Stimulated activated effector memory CD8-positive, alpha-beta T cell treated with anti-CD3 and anti-CD28 coated beads, Interleukin-12 subunit alpha, Interleukin-12 subunit beta, amount 100 ng/mL, for 72 hours (primary cell): Measurements from ENCODE around the gene ANGPTL2.

Source experiments
- ATAC-seq: fragments of 150-1000 bp; cut with Tn5 transposase; 2 replicates; pipeline ENCODE4 v1.10.0; 2021
- DNase-seq, 2 donors: peaks; one replicate each; pipeline ENCODE4 v3.0.0; 2021 to 2022; ENCODE audit warnings: low spot score in 2 of 2
- H3K27ac Mint-ChIP-seq: one replicate; pipeline ENCODE4 v1.8.0; 2022; ENCODE audit warnings: mild to moderate bottlenecking, mixed read lengths
- H3K36me3 Mint-ChIP-seq: one replicate; pipeline ENCODE4 v1.8.0; 2022; ENCODE audit warnings: mild to moderate bottlenecking, mixed read lengths
- H3K4me1 Mint-ChIP-seq: one replicate; pipeline ENCODE4 v1.8.0; 2022; ENCODE audit warnings: mixed read lengths
- H3K4me3 Mint-ChIP-seq: one replicate; pipeline ENCODE4 v1.8.0; 2022; ENCODE audit warnings: mild to moderate bottlenecking, mixed read lengths
- H3K9me3 Mint-ChIP-seq: one replicate; pipeline ENCODE4 v1.8.0; 2022; ENCODE audit warnings: mixed read lengths

Gene ANGPTL2

DNA sequence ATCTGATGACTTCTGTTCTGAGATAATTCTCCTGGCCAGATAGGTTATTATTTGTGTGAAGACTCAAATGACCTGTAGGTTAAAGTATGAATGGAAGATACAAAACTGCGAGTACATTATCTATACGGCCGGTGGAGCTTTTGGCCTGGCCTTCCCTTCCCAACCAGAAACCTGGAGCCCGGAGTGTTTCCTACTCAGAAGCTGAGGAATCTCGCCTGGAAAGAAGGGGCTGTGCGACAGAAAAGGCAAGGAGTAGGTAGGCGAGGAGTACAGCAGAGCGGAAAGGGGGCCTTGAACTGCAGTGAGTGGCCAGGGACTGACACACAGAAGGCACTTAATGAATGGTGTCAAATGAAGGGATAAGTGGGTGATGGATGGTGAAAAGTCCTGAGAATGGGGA lies 34.6 kb downstream of the ANGPTL2 start:
- ATAC-seq, result no peak
- Mint-ChIP-seq H3K36me3 (no peaks in the 10 kb centered on the region), H3K9me3 (no peaks in the 10 kb centered on the region)

DNA sequence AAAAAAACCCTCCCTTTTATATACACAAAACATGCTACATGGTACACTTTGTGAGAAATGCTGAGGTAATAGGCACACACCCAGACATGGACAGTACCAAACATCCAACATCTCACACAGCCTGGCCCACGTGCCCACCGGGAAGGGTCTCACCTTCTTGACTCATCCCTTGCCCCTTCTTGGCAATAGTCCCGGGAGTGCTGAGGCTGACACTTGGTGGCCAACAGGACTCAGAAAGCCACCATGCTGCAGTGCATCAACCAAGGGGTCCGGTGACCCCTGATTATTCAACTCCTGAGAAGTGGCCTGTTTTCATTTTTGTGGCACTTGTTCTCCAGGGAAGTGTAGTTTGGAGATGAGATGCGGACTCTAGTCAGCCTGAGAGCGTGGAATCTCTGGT lies 35.0 kb downstream of the ANGPTL2 start:
- Mint-ChIP-seq H3K4me3 (no peak overlapping the region), H3K9me3 (no peaks in the 10 kb centered on the region), H3K27ac (no peak overlapping the region), H3K36me3 (no peaks in the 10 kb centered on the region), H3K4me1 (peaks cover 14% of the 10 kb centered on the region)
- no peak for DNase-seq
- ATAC-seq, result no peak

More for the DNA sequence above, 34.6 kb downstream of the ANGPTL2 start:
- Mint-ChIP-seq H3K4me3 (no peak overlapping the region), H3K27ac (no peak overlapping the region), H3K4me1 (peaks cover 16% of the 10 kb centered on the region)
- no peak for DNase-seq

DNA sequence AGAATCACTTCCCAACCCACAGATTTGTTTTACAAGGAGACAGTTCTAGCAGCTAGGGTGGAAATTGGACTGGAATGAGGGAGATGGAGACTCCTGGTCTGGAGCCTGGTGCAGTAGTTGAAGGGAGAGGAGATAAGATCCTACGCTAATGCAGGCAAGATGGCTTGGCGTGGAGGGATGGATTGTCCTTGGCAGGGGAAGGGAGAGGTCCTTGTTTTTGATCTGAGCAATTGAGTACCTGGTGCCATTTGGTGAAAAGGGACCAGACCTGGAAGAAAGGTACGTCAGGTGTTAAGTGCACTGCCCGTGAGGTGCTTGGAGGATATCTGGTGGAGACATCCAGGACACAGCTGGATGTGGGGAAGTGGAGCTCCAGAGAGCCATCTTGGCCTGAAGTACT lies 35.7 kb downstream of the ANGPTL2 start:
- peaks cover 7% of the 10 kb centered on the region for H3K4me1 Mint-ChIP-seq
- H3K9me3 Mint-ChIP-seq, result no peaks in the 10 kb centered on the region
- ATAC-seq (no peak), DNase-seq (no peak)
- H3K27ac Mint-ChIP-seq, result no peak overlapping the region
- no peak overlapping the region for H3K4me3 Mint-ChIP-seq
- H3K36me3 Mint-ChIP-seq, result no peaks in the 10 kb centered on the region

DNA sequence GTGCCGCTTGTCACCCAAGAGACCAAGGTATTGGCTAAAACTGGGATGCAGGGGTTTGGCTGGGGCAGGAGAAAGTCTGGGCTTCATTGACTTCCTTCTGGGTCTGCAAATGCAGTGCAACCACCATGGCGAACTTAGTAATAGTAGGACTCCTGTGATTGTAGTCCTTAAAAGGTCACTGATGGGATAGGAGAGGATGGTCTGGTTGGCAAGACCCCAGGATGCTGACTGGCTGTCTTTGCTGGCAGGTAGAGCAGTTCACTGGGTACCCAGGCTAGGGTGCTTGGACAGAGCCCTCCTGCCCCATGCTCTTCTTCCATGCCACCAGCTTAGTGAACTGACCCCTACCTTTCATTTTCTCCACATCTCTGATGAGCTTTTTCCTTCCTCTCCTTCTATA lies 37.2 kb downstream of the ANGPTL2 start:
- Mint-ChIP-seq H3K4me3 (no peak overlapping the region), H3K27ac (no peak overlapping the region), H3K4me1 (peaks cover 4% of the 10 kb centered on the region), H3K36me3 (no peaks in the 10 kb centered on the region), H3K9me3 (no peaks in the 10 kb centered on the region)
- DNase-seq (no peak), ATAC-seq (no peak)

DNA sequence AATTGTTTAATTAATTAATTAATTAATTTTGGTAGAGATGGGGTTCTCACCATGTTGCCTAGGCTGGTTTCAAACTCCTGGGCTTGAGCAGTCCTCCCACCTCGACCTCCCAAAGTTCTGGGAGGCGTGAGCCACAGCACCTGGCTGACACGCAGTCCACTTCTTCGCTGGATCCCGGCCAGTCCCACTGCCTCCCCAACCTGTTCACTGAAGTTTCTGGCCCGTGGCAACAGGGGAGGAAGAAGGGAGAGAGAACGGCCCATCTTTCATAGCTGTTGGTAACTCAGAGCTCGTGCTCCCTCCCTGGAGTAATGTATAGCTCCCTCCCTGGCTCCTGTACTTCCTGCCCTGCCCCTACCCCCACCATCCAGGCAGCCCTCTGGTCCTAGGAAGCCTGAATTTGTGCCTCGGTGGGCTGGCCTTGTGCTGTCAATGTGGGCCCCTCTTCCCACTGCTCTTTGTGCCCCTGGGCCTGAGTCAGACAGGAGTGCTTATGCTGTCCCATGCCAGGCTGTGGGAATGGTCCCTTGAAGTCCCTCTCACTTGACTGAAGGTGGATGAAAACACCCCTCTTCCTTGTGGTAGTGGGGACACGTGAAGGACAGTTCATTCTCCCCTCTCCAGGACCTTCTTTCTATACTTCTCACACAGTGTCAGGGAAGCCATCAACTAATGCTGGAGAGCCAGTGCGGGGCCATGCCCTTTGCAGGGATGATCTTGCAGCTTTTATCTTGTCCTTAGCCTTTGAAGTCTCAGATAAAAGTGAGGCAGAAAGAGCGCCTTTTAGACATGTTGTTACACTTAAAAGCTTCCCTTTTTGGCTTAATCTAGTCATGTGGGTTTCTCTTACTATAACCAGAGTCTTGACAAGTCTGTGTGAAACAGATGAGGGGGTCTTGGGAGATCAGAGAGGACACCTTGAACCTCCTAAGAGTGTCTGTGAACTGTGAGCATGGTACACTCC lies 38.1 kb downstream of the ANGPTL2 start:
- ATAC-seq (no peak), DNase-seq (no peak)
- Mint-ChIP-seq H3K36me3 (no peaks in the 10 kb centered on the region), H3K4me3 (no peak overlapping the region), H3K4me1 (peaks cover 4% of the 10 kb centered on the region), H3K27ac (no peak overlapping the region), H3K9me3 (no peaks in the 10 kb centered on the region)

DNA sequence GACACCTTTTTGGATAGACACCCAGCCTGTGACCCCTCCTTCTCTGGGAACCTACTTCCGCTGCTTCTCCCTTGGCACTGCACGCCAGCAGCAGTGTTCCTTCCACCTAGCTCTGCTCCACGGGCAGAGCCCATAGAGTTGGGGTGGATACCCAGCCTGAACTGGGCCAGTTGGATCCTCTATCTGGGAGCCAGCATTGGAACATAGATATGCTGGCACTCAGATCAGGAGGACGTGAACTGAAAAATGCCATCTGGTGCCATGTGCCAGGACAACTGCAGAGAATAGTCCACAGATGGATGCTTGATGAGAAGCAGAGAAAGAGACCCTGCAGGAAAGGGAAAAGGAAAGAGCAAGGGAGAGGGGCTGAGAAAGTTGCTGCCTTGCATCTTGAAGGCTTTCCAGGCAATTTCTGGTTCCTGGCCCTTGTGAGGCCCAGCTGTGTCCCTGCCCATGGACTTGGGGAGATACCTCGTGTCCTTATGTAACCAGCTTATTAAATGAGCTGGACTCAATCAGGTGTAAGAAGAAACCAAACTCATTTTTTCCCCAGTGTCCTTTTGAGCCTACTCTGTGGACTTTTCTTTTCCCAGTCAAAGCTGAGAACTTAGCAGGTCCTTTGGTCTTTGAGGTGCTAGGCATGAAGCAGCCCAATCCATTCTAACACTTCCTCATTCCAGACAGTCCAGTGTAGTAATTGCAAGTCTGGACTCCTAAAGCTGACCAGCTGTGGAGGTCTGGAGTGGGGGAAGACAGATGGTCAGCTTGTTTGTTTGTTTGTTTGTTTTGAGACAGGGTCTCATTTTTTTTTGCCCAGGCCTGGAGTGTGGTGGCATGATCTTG lies 39.1 kb downstream of the ANGPTL2 start:
- Mint-ChIP-seq H3K27ac (no peak overlapping the region), H3K36me3 (no peaks in the 10 kb centered on the region), H3K4me1 (peaks cover 4% of the 10 kb centered on the region), H3K9me3 (no peaks in the 10 kb centered on the region), H3K4me3 (no peak overlapping the region)
- no peak for DNase-seq
- no peak for ATAC-seq

DNA sequence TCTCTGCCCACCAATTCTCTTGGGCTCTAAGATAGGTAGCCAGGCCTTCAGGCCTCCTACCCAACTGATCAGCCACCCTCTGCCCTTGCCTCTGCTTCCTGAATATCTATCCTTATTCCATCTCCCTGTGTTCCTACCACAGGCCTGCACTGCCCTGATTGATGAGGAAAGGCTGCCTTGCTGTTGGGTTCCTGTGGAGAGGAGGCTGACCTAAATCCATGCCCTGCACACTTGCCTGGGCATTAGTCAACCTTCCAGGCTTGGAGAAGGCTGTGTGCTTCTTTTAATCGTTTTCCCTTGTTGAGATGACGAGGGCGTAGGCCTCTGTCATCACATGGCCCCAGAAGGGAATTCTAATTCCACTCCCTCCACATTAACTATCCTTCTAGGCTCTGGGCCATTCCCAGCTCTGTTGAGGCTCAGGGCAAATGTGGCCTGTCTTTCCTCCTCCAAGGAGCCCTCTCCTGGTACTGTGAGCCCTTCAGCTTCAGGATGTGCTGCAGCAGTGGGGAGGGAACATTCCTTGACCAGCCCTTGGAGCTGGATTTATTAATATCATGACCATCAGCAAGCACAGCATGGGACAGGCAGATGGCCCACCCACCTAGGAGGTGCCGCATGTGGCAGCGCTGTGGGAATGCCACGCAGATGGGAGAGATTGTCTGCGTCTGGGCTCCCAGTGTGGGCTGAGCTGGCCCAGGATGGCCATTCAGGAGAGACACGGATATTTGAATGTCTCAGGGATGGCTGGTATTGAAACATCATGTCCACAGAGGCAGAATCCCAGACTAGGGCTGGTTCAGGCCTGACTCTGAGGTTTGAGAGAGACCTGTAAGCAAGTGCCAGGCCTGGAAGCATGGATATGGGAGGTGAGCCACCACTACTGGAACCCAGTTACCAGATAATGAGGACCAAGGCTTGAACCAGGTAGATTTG lies 40.9 kb downstream of the ANGPTL2 start:
- no peak overlapping the region for H3K27ac Mint-ChIP-seq

DNA sequence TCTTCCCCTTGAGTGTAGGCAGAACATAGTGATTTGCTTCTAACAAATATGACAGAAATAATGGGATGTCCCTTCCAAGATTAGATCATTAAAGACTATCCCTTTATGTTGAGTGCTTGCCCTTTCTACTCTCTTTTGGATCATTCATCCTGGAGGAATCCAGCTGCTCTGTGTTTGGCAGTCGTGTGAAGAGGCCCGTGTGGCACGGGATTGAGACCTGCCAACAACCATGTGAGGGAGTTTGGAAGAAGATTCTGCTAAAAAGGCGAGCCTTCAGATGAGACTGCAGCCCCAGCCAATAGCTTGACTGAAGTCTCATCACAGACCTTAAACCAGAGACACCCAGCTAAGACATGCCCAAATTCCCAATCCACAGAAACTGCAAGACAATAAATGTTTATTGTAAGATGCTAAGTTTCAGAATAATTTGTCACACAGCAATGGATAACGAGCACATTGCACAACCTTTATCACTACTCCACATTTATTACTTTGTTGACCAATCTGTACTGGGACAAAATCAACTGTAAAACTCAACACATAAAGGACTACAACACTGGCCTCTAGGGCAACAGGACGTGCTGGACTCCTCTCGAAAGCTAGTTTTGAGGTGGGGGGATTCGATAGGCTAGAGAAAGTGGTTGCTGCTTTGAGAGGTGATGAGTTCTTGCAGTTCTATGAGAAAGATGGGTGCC lies 42.8 kb downstream of the ANGPTL2 start:
- no peaks in the 10 kb centered on the region for H3K36me3 Mint-ChIP-seq
- H3K9me3 Mint-ChIP-seq, result no peaks in the 10 kb centered on the region
- no peak overlapping the region for H3K27ac Mint-ChIP-seq
- peaks cover 4% of the 10 kb centered on the region for H3K4me1 Mint-ChIP-seq
- ATAC-seq (no peak), DNase-seq (no peak)
- no peak overlapping the region for H3K4me3 Mint-ChIP-seq

More for the DNA sequence above, 40.9 kb downstream of the ANGPTL2 start:
- Mint-ChIP-seq H3K36me3 (no peaks in the 10 kb centered on the region), H3K4me3 (no peak overlapping the region), H3K9me3 (no peaks in the 10 kb centered on the region), H3K4me1 (peaks cover 4% of the 10 kb centered on the region)
- ATAC-seq (no peak), DNase-seq (no peak)

DNA sequence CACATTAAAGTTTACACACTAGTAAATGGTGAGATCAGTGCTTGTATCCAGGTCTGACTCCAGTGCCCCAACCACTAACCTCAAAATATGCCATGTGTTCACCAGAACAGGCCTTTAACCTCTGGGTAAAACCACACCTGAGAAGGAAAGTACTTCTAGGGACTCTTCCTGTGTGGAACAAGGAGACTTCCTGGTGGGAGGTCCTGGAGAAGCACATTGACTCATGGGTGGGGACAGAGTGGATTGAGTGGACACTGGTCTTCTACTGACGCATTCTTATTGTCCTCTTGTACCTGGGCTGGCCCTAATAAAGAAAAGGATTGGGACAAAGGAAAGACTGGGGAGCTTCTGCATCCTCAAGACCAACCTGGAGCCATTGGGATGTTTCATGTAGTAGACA lies 43.4 kb downstream of the ANGPTL2 start:
- Mint-ChIP-seq H3K36me3 (no peaks in the 10 kb centered on the region), H3K27ac (no peak overlapping the region), H3K4me1 (no peaks in the 10 kb centered on the region), H3K4me3 (no peak overlapping the region), H3K9me3 (no peaks in the 10 kb centered on the region)
- DNase-seq (no peak), ATAC-seq (no peak)

DNA sequence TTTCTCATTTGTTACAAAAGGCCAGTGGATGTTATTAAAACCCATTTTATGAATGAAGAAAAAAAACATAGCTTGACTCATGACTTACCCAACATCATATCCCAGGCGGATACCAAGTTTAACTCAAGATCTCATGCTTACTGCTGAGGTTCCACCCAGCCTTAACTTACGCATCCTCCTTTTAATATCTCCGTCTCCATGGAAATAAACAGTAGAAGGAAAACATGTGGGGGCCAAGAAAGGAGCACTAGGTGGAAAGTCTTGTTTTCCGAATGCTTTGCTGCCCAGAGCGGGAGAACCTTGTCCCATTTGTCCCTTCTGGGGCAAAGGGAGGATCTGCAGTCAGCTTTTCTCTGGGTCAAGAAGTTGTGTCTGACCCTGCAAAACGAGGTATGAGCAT lies 44.1 kb downstream of the ANGPTL2 start:
- no peak overlapping the region for H3K4me3 Mint-ChIP-seq

DNA sequence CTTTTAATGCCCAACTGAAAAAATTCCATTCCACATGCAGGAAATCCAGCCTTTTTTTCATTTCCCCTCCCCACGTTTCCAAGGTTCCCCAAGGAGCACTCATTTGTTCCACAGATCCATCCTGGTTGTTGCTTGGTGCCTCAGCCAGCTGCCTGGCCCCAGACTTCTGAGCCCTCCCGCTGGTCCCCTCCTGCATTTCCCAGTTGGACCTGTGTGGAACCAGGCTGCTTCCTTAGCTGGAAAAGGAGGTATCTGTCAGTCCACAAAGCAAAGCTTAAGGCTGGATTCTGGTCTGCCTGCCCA lies 44.8 kb downstream of the ANGPTL2 start:
- no peak for DNase-seq
- H3K9me3 Mint-ChIP-seq, result no peaks in the 10 kb centered on the region
- no peak overlapping the region for H3K27ac Mint-ChIP-seq
- H3K36me3 Mint-ChIP-seq, result no peaks in the 10 kb centered on the region
- no peaks in the 10 kb centered on the region for H3K4me1 Mint-ChIP-seq
- ATAC-seq, result no peak
- no peak overlapping the region for H3K4me3 Mint-ChIP-seq

More for the DNA sequence above, 44.1 kb downstream of the ANGPTL2 start:
- DNase-seq (no peak), ATAC-seq (no peak)
- no peak overlapping the region for H3K27ac Mint-ChIP-seq
- H3K4me1 Mint-ChIP-seq, result no peaks in the 10 kb centered on the region
- H3K9me3 Mint-ChIP-seq, result no peaks in the 10 kb centered on the region
- no peaks in the 10 kb centered on the region for H3K36me3 Mint-ChIP-seq

DNA sequence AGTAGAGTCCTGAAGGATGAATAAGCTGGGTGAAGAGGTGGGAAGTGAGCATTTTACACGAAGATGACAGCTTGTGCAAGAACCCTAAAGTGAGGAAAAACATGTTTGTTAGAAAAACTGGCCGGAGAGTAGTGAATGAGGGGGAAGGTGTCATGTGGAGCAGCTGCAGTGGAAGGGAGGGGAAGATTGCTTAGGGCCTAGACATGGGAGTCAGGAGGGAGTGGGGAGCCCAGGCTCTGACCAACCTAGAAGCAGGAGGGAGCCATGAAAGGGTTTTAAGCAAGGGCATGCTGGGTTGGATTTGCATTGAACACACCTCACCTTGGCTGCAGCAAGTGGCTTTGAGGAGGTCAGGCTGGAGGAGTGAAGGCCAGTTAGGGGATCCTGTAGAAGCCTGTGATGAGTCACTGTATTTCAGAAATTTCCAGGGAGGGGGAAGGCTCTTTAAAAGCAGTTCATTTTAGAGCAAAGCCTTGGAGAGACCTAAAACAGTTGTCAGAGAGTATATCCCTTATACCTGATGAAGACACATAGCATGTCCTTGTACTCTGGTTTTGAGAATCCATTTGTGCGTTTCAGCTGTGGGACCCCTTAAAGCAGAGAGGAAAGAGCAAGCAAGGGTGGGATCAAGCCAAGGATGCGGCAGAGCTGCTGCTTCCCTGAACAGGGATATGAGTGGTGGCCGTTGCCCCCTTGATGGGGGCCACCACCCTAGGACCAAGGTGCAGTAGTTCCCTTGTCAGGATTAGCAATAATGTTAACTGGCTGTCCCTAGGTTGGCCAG lies 45.4 kb downstream of the ANGPTL2 start:
- ATAC-seq (no peak), DNase-seq (no peak)
- no peak overlapping the region for H3K27ac Mint-ChIP-seq
- no peak overlapping the region for H3K4me3 Mint-ChIP-seq
- peaks cover 4% of the 10 kb centered on the region for H3K9me3 Mint-ChIP-seq
- H3K36me3 Mint-ChIP-seq, result no peaks in the 10 kb centered on the region
- H3K4me1 Mint-ChIP-seq, result no peaks in the 10 kb centered on the region

DNA sequence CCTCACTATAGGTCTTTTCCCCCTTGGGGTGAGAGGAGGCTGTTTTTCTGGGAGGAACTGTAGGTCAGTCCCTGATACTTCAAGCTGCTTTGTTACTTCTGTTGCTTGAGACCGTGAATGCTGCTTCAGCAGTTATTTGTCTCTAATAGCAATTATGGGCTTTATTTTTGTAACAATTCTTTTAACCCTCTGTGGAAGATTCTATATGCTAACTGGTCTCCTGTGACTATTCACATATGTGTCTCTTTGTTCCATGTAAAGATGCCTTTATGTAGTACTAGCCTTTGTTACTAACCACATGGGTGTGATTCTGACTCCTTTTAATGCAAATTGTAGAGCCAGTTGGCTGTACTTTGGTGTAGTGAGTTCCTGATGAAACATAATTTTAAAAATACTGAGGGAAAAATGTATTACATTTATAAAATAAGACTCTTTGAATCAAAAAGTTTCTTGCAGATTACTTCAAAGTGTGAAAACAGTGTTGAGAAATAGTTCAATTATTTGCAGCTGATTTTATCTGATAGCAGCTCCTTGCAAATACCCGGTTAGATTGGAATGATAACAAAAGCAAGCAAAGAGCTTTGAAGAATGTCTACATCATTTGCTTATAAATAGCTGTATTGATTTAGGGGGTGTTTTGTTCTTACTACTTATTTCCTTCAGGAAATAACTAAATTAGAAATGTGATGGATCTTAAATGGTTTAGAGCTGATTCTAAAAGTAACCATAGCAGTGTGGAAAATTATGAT lies 46.6 kb downstream of the ANGPTL2 start:
- Mint-ChIP-seq H3K4me1 (no peaks in the 10 kb centered on the region), H3K36me3 (no peaks in the 10 kb centered on the region), H3K4me3 (no peak overlapping the region), H3K9me3 (peaks cover 8% of the 10 kb centered on the region), H3K27ac (no peak overlapping the region)
- DNase-seq (no peak), ATAC-seq (no peak)
